HCT116 (cell line): Measurements from ENCODE around the gene PHKA2.

Source experiments
- CBX3 ChIP-seq: IDR thresholded peaks from 2 replicates; pipeline ENCODE4 v1.6.1; 2012; ENCODE audit warnings: low read depth
- ELF1 ChIP-seq: IDR thresholded peaks from 2 replicates; pipeline ENCODE4 v1.6.1; 2012; ENCODE audit warnings: low read depth, borderline replicate concordance
- EZH2 ChIP-seq: fragments of 200-600 bp; sonication (generic); IDR thresholded peaks from 2 replicates; pipeline ENCODE4 v1.6.1; 2017; ENCODE audit warnings: antibody characterized with exemption, mixed run types
- EZH2phosphoT487 ChIP-seq: fragments of 200-600 bp; IDR thresholded peaks from 2 replicates; pipeline ENCODE4 v1.6.1; 2018; ENCODE audit warnings: antibody characterized with exemption, borderline replicate concordance
- POLR2A ChIP-seq: IDR thresholded peaks from 2 replicates; pipeline ENCODE4 v1.7.0; 2011; ENCODE audit warnings: borderline replicate concordance; ENCODE audit not compliant: insufficient read depth, insufficient read length; ENCODE audit errors: extremely low read depth
- RAD21 ChIP-seq: IDR thresholded peaks from 2 replicates; pipeline ENCODE4 v1.6.1; 2012; ENCODE audit warnings: low read depth, mild to moderate bottlenecking
- REST ChIP-seq: IDR thresholded peaks from 2 replicates; pipeline ENCODE4 v1.6.1; 2012; ENCODE audit warnings: low read depth
- SP1 ChIP-seq: IDR thresholded peaks from 2 replicates; pipeline ENCODE4 v1.6.1; 2012; ENCODE audit warnings: low read depth
- ZFX ChIP-seq: fragments of 450-650 bp; IDR thresholded peaks from 2 replicates; pipeline ENCODE4 v1.6.1; 2017
- ZNF274 ChIP-seq: fragments of 200-500 bp; sonication (Bioruptor generic); IDR thresholded peaks from 2 replicates; pipeline ENCODE4 v1.6.1; 2014; ENCODE audit warnings: mild to moderate bottlenecking, low read depth, low read length, inconsistent platforms
- TF ChIP-seq, protein P1 (sequence below), 3 experiments: fragments of 200-600 bp in 1 of 3; sonication (generic) in 1 of 3; IDR thresholded peaks in 2 of 3; conservative IDR thresholded peaks in 1 of 3; 2 replicates each; pipeline ENCODE4 v1.5.1; 2012 to 2017; ENCODE audit warnings: low read depth in 2 of 3, low read length in 2 of 3, antibody characterized with exemption in 1 of 3, borderline replicate concordance in 1 of 3, control low read depth in 1 of 3, mild to moderate bottlenecking in 1 of 3, mixed read lengths in 1 of 3, mixed run types in 1 of 3, moderate library complexity in 1 of 3; ENCODE audit not compliant: insufficient read depth in 1 of 3

DNA sequence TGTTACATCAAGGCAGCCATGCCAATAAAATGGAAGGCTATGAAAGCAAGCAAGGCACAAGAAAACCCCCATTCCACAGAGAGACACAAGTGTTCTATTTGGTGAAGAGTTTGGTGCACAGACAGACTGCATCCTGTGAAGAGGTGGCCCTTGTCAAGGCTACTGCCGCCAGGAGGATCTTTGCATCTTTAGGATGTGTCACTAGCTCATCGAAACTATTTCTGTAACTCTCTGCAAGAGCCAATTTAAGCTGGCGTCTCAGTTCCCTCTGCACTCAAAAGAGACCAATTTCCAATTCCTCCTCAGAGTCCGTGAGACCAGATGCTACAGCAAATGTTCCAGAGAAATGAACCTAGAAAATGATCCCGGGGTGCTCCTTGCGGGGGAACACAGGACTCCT, 91.0 kb downstream of the PHKA2 start:
- TF ChIP-seq ZNF274: no peak
- no peak for TF ChIP-seq EZH2
- no peak for TF ChIP-seq REST
- no peak for TF ChIP-seq EZH2phosphoT487
- TF ChIP-seq, protein P1, sequence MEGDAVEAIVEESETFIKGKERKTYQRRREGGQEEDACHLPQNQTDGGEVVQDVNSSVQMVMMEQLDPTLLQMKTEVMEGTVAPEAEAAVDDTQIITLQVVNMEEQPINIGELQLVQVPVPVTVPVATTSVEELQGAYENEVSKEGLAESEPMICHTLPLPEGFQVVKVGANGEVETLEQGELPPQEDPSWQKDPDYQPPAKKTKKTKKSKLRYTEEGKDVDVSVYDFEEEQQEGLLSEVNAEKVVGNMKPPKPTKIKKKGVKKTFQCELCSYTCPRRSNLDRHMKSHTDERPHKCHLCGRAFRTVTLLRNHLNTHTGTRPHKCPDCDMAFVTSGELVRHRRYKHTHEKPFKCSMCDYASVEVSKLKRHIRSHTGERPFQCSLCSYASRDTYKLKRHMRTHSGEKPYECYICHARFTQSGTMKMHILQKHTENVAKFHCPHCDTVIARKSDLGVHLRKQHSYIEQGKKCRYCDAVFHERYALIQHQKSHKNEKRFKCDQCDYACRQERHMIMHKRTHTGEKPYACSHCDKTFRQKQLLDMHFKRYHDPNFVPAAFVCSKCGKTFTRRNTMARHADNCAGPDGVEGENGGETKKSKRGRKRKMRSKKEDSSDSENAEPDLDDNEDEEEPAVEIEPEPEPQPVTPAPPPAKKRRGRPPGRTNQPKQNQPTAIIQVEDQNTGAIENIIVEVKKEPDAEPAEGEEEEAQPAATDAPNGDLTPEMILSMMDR (IDR thresholded peaks at IDR 0.05 in 2 of 3, conservative IDR thresholded peaks at IDR 0.05 in 1 of 3; ENCODE audit: borderline replicate concordance in 1 of 3, insufficient read depth in 1 of 3, low read depth in 2 of 3, low read length in 2 of 3): no peak
- no peak for TF ChIP-seq ELF1
- TF ChIP-seq POLR2A: no peak
- TF ChIP-seq SP1: no peak
- no peak for TF ChIP-seq RAD21
- TF ChIP-seq CBX3: no peak
- no peak for TF ChIP-seq ZFX
